HL-60 (cell line): ENCODE data around the gene ZSCAN4.

Experiments used
- DNase-seq, 2 experiments: peaks; one replicate each; pipeline ENCODE4 v3.0.0-alpha.2; 2010 to 2020; ENCODE audit warnings: low read depth in 1 of 2, low spot score in 1 of 2
- H3K27ac ChIP-seq: fragments of 250-450 bp; sonication (Bioruptor Pico); replicated peaks from 2 replicates; pipeline ENCODE4 v1.5.1; 2020; ENCODE audit warnings: mild to moderate bottlenecking, moderate library complexity
- H3K27me3 ChIP-seq: fragments of 250-450 bp; sonication (Bioruptor Pico); 2 replicates; pipeline ENCODE4 v1.5.1; 2021; ENCODE audit warnings: mild to moderate bottlenecking, moderate library complexity; ENCODE audit not compliant: insufficient read depth, poor library complexity, severe bottlenecking
- H3K4me3 ChIP-seq: replicated peaks from 2 replicates; pipeline ENCODE4 v1.5.1; 2011; ENCODE audit warnings: mild to moderate bottlenecking, control low read depth, low read length; ENCODE audit not compliant: insufficient read depth
- CTCF ChIP-seq: IDR thresholded peaks from one replicate; pipeline ENCODE4 v1.5.1; 2011; ENCODE audit warnings: low read length, control low read depth, inconsistent platforms; ENCODE audit not compliant: insufficient read depth
- GABPA ChIP-seq: IDR thresholded peaks from 2 replicates; pipeline ENCODE4 v1.6.1; 2012; ENCODE audit warnings: low read depth
- POLR2AphosphoS5 ChIP-seq: IDR thresholded peaks from 2 replicates; pipeline ENCODE4 v1.6.1; 2012; ENCODE audit warnings: low read depth
- REST ChIP-seq: IDR thresholded peaks from 2 replicates; pipeline ENCODE4 v1.6.1; 2012; ENCODE audit warnings: low read depth; ENCODE audit not compliant: insufficient replicate concordance
- SPI1 ChIP-seq: IDR thresholded peaks from 2 replicates; pipeline ENCODE4 v1.6.1; 2012; ENCODE audit warnings: low read depth, mild to moderate bottlenecking, borderline replicate concordance

Gene ZSCAN4

GRCh38 chr19:57651654-57651996 is 17.1 kb upstream of the ZSCAN4 start:
- no peaks in the 10 kb centered on the region for H3K27me3 ChIP-seq
- TF ChIP-seq POLR2AphosphoS5, result no peak
- H3K27ac ChIP-seq, result no peak overlapping the region
- no peak overlapping the region for H3K4me3 ChIP-seq
- DNase-seq, result no peak

GRCh38 chr19:57653689-57654088 is 15.0 kb upstream of the ZSCAN4 start:
- DNase-seq, result no peak

GRCh38 chr19:57655443-57655842 is 13.3 kb upstream of the ZSCAN4 start:
- TF ChIP-seq GABPA (no peak), POLR2AphosphoS5 (no peak), REST (no peak), SPI1 (no peak), CTCF (no peak)
- Histone ChIP-seq H3K27me3 (no peaks in the 10 kb centered on the region), H3K4me3 (no peak overlapping the region), H3K27ac (no peak overlapping the region)
- DNase-seq, result no peak

More at GRCh38 chr19:57653689-57654088, 15.0 kb upstream of the ZSCAN4 start:
- no peak for TF ChIP-seq GABPA
- no peak for TF ChIP-seq SPI1
- no peak for TF ChIP-seq CTCF
- TF ChIP-seq POLR2AphosphoS5, result no peak
- no peak for TF ChIP-seq REST
- no peak overlapping the region for H3K4me3 ChIP-seq
- H3K27ac ChIP-seq, result no peak overlapping the region
- no peaks in the 10 kb centered on the region for H3K27me3 ChIP-seq

- TF ChIP-seq REST (no peak), CTCF (no peak), POLR2AphosphoS5 (no peak), GABPA (no peak), SPI1 (no peak)
- H3K27me3 ChIP-seq, result no peaks in the 10 kb centered on the region
- no peak for DNase-seq
Measured at GRCh38 chr19:57656346-57656745, 12.4 kb upstream of the ZSCAN4 start.

More at GRCh38 chr19:57656346-57656745, 12.4 kb upstream of the ZSCAN4 start:
- Histone ChIP-seq H3K27ac (no peak overlapping the region), H3K4me3 (no peak overlapping the region)
